ENCODE measurements around the gene CCDC187.

Gene CCDC187

DNA sequence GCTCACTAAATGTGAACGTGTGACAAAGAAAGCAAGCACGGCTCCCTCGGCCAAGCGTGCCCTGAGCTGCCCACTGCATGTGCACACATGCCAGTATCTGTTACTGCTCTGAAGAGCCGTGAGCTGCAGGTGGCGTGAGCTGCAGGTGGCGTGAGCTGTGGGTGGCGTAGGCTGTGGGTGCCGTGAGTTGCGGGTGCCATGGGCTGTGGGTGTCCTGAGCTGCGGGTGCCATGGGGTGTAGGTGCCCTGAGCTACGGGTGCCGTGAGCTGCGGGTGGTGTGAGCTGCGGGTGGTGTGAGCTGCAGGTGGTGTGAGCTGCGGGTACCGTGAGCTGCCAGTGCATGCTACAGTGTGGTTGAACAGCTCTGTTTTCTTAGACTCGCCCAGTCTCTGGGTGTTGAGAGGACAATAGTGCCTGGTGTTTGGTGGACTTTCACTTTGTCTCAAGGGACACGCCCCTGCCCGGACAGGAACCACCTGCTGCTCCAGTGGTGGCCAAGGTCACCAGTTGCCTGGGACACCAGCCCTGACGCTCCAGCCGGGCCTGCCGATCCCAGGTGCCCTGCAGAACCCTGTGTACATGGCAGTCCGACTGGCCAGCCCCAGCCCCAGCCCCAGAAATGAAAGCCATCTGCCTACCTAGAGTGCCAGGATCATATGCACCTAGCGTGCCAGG, 6.7 kb downstream of the CCDC187 start:
- DNase-seq (ENCODE audit: low read depth): no peak

DNA sequence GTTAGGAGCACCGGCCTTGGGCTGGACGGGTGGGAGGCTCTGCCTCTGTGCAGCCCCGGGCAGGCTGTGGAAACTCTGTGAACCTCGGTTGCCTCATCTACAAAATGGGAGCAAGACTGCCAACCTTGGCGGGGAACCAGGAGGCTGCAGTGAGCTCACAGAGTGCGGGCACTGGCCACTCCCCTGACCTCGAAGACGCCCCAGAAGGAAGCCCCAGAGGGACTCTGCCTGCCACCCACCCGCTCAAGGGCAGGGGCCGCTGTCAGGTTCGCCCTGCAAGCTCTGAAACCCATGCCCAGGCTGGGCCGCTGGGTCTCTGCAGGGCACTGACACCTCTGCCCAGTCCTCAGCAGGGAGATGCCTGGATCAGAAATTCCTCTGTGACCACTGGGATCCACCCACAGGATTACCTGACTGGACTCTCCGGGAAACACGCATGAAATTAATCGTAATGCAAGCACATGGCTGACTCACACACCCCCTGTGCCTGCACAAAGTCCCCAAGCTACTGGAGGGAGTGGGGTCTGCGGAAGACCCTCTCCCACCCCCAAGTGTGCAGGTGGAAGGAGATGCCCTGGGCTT, 7.4 kb downstream of the CCDC187 start:
- no peak for DNase-seq (ENCODE audit: low read depth)

- DNase-seq (ENCODE audit: low read depth): no peak
Observed at GRCh38 chr9:136295542-136296433, 8.1 kb downstream of the CCDC187 start.

DNA sequence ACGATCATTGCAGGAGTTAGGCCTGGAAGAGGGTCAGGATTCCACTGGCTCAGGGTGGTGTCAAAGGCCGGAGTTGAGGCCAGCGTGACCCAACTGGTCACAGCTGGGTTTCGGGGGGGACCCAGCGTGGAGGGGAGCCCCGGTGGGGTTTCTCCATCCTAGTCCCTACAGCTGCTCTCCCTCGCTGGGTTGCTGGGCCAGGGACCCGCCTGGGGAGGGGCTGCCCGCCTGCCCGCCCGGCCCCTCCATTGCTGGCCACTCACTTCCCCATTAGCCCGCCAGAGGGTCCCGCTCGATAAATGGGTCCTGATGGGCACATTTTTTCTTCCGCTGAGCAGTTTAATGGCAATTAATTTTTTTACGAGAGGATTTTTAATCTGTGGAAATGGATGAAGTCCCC, 8.8 kb downstream of the CCDC187 start:
- DNase-seq (ENCODE audit: low read depth): no peak

- DNase-seq (ENCODE audit: low read depth): no peak
Observed at GRCh38 chr9:136294437-136294836, 9.5 kb downstream of the CCDC187 start.

- DNase-seq (ENCODE audit: low read depth): no peak
Observed at GRCh38 chr9:136293476-136294077, 10.3 kb downstream of the CCDC187 start.

DNA sequence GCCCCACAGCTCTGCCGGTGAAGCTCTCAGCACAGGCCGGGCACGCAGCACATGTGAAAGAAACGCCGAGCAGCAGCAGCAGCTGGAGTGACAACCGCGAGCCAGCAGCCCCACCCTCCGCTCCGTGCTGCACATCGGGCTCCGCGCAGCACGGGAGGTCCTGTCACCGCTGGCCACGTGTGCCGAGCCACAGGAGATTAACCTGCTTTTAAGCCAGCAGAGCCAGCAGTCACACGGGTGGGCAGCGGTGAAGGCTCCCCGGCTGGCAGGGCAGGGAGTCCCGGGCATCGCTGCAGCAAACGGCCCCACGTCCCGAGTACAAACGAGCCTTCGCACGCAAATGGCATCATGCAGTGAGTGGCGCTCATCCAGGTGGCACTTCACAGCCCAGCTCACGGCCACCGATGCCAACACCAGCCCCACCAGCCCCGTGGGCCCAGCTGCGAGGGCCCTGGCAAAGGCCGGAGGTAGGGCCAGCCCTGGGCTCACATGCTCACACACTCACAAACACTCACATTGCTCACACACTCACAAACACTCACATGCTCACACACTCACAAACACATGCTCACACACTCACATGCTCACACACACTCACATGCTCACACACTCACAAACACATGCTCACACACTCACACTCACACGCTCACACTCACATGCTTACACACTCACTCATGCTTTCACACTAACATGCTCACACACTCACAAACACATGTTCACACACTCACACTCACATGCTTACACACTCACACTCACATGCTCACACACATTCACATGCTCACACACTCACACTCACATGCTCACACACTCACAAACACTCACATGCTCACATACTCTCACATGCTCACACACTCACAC, 11.1 kb downstream of the CCDC187 start:
- no peak for DNase-seq (ENCODE audit: low read depth)

DNA sequence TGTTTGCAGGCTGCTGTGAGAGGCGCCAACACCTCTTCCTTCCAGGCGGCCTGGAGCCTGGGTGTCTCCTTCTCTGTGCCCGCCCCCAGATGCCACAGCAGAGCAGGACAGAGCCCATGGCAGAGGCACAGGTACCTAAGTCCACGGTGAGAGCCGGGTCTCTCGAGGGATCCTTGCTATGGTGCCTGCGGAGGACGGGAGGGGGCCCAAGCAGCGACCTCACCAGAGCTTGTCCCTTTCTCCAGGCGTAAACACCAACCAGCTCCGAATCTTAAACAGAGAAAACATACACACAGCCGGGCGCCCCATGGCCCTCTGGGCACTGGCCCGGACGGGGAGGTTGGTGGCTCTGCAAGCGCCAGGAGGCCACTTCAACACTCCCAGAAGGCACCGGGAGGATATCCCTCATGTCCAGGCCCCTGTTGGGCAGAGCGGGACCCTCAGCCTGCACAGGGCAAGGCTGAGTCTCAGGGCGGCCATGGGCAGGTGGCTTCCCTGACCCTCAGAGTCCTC, 11.8 kb downstream of the CCDC187 start:
- no peak for DNase-seq (ENCODE audit: low read depth)

DNA sequence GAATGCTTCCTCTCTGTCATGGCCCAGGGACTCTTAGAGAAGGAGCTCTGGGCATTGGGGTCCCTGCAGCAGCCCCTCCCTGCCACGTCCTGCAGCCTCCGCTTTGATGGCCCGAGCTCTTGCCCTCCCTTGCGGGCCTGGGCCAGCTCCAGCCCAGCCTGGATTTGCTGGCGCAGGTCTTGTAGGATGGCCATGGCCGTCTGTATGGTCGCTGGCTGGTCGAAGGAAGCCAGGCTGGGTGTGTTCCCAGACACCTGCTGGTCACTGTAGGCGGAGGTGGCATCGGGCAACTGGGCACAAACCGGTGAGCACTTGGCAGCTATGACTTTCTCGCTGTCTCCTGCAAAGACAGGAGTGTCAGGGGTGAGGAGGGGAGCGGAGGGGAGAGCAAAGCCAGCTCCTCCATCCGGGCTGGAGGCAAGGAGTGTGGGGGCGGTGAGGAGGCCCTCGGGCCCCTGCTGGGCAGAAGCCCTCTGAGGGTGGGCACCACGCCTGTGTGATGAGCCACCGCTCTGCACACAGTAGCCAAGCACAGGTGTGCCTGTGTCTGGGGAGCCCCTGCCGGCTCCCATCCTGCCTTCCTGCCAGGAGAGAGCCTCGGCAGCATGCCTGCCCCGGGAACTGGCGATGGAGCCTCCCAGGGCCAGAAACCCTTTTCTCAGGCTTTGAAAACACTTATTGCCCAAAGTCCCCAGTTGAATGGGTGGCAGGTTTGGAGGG, 12.4 kb downstream of the CCDC187 start:
- DNase-seq (ENCODE audit: low read depth): no peak

DNA sequence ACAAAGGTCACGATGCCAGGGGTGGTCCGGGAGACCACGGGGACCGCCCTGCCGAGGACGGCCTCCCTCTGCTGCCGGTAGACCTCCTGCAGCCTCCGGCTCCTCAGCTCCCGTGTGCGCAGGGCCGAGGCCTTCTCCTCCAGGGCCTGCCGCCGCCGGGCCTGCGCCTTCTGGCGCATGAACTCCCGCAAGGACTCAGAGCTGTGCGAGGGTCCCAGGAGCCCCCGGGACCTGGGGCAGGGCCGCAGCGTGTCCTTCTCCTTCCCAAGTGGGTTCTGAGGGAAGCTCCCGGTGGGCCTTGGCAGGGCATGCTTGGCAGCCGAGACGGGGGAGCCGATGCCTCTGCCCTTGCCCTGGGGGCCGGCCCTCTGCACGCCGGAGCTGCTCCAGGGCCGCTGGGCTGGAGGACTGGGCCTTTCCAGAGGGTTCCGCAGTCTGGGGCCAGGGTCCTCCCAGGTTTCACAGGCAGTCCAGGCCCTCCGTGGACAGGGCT, 13.3 kb downstream of the CCDC187 start:
- no peak for DNase-seq (ENCODE audit: low read depth)

GRCh38 chr9:136289651-136290507, 14.0 kb downstream of the CCDC187 start:
- no peak for DNase-seq (ENCODE audit: low read depth)

GRCh38 chr9:136287960-136288753, 15.7 kb downstream of the CCDC187 start:
- DNase-seq (ENCODE audit: low read depth): no peak

GRCh38 chr9:136286987-136287379, 16.9 kb downstream of the CCDC187 start:
- DNase-seq (ENCODE audit: low read depth): no peak

GRCh38 chr9:136286359-136286986, 17.4 kb downstream of the CCDC187 start:
- no peak for DNase-seq (ENCODE audit: low read depth)

DNA sequence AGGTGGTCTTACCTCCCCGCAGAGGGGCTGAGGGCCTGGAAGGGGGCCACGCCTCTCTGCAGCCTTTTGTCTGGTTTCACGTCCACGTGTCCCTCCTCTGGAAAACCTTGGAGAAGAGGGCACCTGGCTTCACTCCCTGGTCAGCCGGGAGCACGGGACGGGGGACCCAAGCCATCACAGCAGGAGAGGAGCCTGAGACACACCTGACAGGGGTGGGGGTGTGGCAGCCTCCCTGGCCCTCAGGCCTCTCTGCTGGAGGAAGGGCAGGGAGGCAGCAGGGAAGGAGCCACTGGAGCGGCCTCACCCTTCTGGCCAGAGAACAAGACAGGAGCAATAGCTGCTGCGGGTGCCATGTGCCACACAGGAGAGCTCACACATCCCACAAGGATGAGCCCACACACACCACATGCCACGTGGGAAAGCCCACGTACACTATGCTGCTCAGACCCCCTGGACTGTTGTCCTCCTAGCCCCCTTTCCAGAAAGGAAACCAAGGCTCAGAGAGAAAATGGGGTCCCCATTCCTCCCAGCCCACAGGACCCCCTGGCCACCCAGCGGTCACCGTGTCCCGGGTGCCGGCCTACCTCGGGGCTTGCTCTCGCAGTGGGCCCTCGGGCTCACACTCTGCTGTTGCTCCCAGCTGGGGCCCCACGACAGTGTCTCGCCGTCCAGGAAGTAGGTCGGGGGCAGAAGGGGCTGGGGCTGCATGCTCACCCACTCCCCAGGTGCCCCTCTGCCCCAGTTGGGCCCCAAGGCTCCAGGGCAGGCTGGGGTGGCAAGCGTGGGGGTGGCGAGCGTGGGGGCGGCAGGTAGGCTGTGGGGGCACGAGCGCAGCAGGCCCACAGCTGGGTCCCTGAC, 18.2 kb downstream of the CCDC187 start:
- DNase-seq (ENCODE audit: low read depth): no peak

DNA sequence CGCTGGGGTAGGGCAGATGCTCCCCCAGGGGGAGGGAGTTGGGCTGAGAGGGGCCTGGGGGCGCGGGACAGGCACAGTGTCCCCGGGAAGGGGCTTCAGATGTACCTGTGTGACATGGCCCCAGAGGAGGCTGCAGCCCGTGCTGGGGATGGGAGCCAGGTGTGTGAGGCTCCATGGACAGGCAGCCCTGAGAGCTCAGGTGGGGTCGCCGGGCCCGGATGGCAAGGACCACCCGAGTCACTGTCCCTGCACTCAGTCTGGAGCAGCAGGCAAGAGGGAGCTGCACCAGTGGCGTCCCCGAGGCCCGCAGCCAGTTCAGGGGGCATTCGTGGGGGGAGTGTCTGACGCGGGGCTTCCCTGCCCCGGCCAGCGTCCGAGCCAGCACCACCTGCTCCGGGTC, 18.9 kb downstream of the CCDC187 start:
- DNase-seq (ENCODE audit: low read depth): no peak

DNA sequence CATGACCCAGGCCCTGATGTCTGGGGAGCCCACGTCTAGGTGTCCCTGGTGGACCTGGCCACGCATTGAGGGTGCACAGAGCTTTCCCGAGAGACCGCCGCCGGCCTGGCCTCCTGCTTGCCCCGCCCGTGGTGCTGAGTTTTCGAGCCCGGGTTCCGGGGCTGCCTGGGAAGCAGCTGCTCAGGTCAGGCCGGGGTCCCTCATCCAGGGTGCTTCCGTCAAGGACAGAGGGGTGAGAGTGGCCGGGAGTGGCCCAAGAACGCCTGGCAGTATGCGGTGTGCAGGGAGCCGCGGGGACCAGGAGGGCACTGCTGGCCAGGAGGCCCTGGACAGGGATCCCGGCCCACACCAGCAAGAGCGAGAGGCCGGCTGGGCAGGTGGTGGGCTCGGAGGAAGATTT, 19.6 kb downstream of the CCDC187 start:
- DNase-seq (ENCODE audit: low read depth): no peak
